ENCODE measurements around the gene PFKL. TPM values are rescaled to one million over a fixed set of nuclear protein-coding genes. Genes with fewer than 3 reads are reported as not detected.

Gene PFKL
- total and polyA plus RNA-seq, 2 of the 8 experiments (the other 6 are each of a cell fraction or from before 2014, with no cell fraction given) = 80.2 to 82.3 TPM

DNA sequence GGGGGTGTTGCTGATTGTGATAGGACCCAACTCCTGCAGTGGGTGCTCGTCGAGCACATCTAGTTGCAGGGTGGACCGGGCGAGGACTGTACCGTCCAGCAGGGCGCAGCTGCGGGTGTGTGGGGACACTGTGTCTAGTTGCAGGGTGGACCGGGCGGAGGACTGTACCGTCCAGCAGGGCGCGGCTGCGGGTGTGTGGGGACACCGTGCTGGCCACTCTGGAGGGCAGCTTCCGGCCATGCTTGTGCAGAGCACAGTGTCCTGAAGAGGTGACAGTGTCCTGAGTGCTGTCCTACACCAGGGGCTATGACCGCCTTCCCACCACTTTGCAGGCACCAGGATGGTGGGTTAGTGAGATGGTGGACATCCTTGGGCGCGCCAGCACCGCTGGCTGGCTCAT lies 49.0 kb downstream of the PFKL start (continued):
- no peak for TF ChIP-seq SP4 (IDR thresholded peaks at IDR 0.05; ENCODE audit: low read length)
- no peak for TF ChIP-seq CEBPB (IDR thresholded peaks at IDR 0.05; ENCODE audit: low read depth, low read length)
- TF ChIP-seq CREB1 (IDR thresholded peaks at IDR 0.05) = no peak
- no peak for TF ChIP-seq NANOG (IDR thresholded peaks at IDR 0.05; ENCODE audit: insufficient read depth, low read depth, low read length, poor library complexity, severe bottlenecking)
- no peak for TF ChIP-seq CHD1 (IDR thresholded peaks at IDR 0.05; ENCODE audit: low read depth, low read length)
- no peak for TF ChIP-seq SRF (IDR thresholded peaks at IDR 0.05; ENCODE audit: low read depth, low read length)

Measured in H1 (cell line).